Panc1 (cell line): Measurements from ENCODE around the gene ATP13A2. TPM values are rescaled to one million over a fixed set of nuclear protein-coding genes. Genes with fewer than 3 reads are reported as not detected.

Experiments used
- ATAC-seq: fragments of 200-7000 bp; cut with Tn5 transposase; 2 replicates; pipeline ENCODE4 v1.9.1; 2020; ENCODE audit warnings: mild to moderate bottlenecking, moderate library complexity
- BruUV-seq: library from RNA; stranded (reverse); fragments of 400-500 nt; replicated peaks from 2 replicates; lab custom pipeline; 2021; lab: Mats Ljungman, UMichigan
- CTCF ChIA-PET: fragments of 300-600 bp; sonication (Branson Sonifier 250); formaldehyde crosslinking; loops from one replicate; lab custom pipeline; 2022; ENCODE audit warnings: antibody characterized with exemption; lab: Charles Lee
- POLR2A ChIA-PET: fragments of 300-600 bp; sonication (Branson Sonifier 250); formaldehyde crosslinking; loops from one replicate; lab custom pipeline; 2022; ENCODE audit warnings: antibody characterized with exemption; lab: Charles Lee
- DNase-seq: peaks from one replicate; pipeline ENCODE4 v3.0.0-alpha.2; 2010; ENCODE audit warnings: low read depth, low spot score
- H3K27ac ChIP-seq: 2 replicates; pipeline ENCODE4 v1.5.1; 2011; ENCODE audit warnings: mild to moderate bottlenecking, low read length, inconsistent platforms
- H3K27me3 ChIP-seq: fragments of 200-500 bp; sonication (Bioruptor generic); 2 replicates; pipeline ENCODE4 v1.6.0; 2014; ENCODE audit warnings: low read length, inconsistent platforms; ENCODE audit not compliant: control insufficient read depth, insufficient read depth
- H3K36me3 ChIP-seq: fragments of 200-500 bp; sonication (Bioruptor generic); 2 replicates; pipeline ENCODE4 v1.5.1; 2014; ENCODE audit warnings: inconsistent platforms, mild to moderate bottlenecking, low read length, moderate library complexity; ENCODE audit not compliant: control insufficient read depth, insufficient read depth
- H3K4me1 ChIP-seq: 2 replicates; pipeline ENCODE4 v1.5.1; 2011; ENCODE audit warnings: inconsistent platforms, mild to moderate bottlenecking, low read length, moderate library complexity; ENCODE audit not compliant: control insufficient read depth, insufficient read depth
- H3K4me3 ChIP-seq, 2 experiments: 2 replicates each; pipeline ENCODE4 v1.5.1; 2011 to 2012; ENCODE audit warnings: low read depth in 2 of 2, low read length in 2 of 2, mild to moderate bottlenecking in 2 of 2, inconsistent platforms in 1 of 2, moderate library complexity in 1 of 2
- H3K9me3 ChIP-seq: fragments of 200-500 bp; sonication (Bioruptor generic); 2 replicates; pipeline ENCODE4 v1.5.1; 2014; ENCODE audit warnings: low read depth, mild to moderate bottlenecking, inconsistent platforms, low read length, moderate library complexity; ENCODE audit not compliant: control insufficient read depth, insufficient read depth
- CTCF ChIP-seq: fragments of 450-650 bp; IDR thresholded peaks from 2 replicates; pipeline ENCODE4 v1.5.1; 2017; ENCODE audit warnings: mild to moderate bottlenecking
- POLR2AphosphoS5 ChIP-seq: IDR thresholded peaks from 2 replicates; pipeline ENCODE4 v1.6.1; 2012; ENCODE audit warnings: mild to moderate bottlenecking, low read depth, low read length, moderate library complexity
- REST ChIP-seq, 2 experiments: IDR thresholded peaks; 2 replicates each; pipeline ENCODE4 v1.6.1; 2011 to 2012; ENCODE audit warnings: low read depth in 2 of 2, control low read depth in 1 of 2, low read length in 1 of 2, mild to moderate bottlenecking in 1 of 2, moderate library complexity in 1 of 2; ENCODE audit not compliant: insufficient read depth in 1 of 2
- SIN3A ChIP-seq: IDR thresholded peaks from 2 replicates; pipeline ENCODE4 v1.6.1; 2012; ENCODE audit warnings: low read depth, mild to moderate bottlenecking, low read length, moderate library complexity, borderline replicate concordance; ENCODE audit not compliant: insufficient read depth
- TCF7L2 ChIP-seq: IDR thresholded peaks from 2 replicates; pipeline ENCODE4 v1.6.1; 2011; ENCODE audit warnings: mild to moderate bottlenecking, low read depth, low read length, inconsistent platforms
- in situ Hi-C: cut with HindIII; loops from 2 replicates; pipeline ENCODE4 v1.10.0; 2016; ENCODE audit warnings: low sequenced_read_pairs, low pct_unique_long_range_greater_than_20kb
- intact Hi-C: fragments of 100-400 bp; cut with micrococcal nuclease; formaldehyde crosslinking; loops from one replicate; pipeline ENCODE4 v1.10.0; 2022; ENCODE audit not compliant: unreplicated experiment
- total RNA-seq: library from RNA; stranded (reverse); gene quantifications from one replicate; pipeline ENCODE4 v1.2.1, GENCODE V29; 2021; ENCODE audit not compliant: unreplicated experiment

ATP13A2 gene
- total RNA-seq, 1 experiment from 2014 or later = 49.9 TPM

- intact Hi-C loops (no loop called here), in situ Hi-C loops (no loop called here)
- TF ChIP-seq SIN3A (no peak), POLR2AphosphoS5 (no peak), CTCF (no peak), TCF7L2 (no peak), REST (IDR thresholded peaks at IDR 0.05; ENCODE audit: insufficient read depth in 1 of 2, low read depth in 2 of 2, low read length in 1 of 2) (no peak)
- no peak overlapping the region for H3K27ac ChIP-seq
- H3K9me3 ChIP-seq = no peaks in the 10 kb centered on the region
- BruUV-seq = no TSS peak
- no peak overlapping the region for H3K4me3 ChIP-seq
- ATAC-seq (no peak), DNase-seq (no peak)
- H3K27me3 ChIP-seq = no peaks in the 10 kb centered on the region
- ChIA-PET CTCF (no interaction called here), POLR2A (interaction anchor here (0.7 kb wide), 1 partner anchor 722 kb away, joined by 6 read pairs; no protein-coding TSS in a partner anchor)
- peaks cover 3% of the 10 kb centered on the region; the same call in 1 of the 2 replicates for H3K36me3 ChIP-seq
- peaks cover 4% of the 10 kb centered on the region; the same call in 1 of the 2 replicates for H3K4me1 ChIP-seq
Observed at GRCh38 chr1:16982902-16983301, 28.8 kb downstream of the ATP13A2 start.

GRCh38 chr1:16981269-16981849, 30.4 kb downstream of the ATP13A2 start:
- no peak for DNase-seq
- intact Hi-C loops = no loop called here
- H3K27ac ChIP-seq = no peak overlapping the region
- TF ChIP-seq SIN3A = no peak
- no peak for TF ChIP-seq REST (IDR thresholded peaks at IDR 0.05; ENCODE audit: insufficient read depth in 1 of 2, low read depth in 2 of 2, low read length in 1 of 2)
- no peak for TF ChIP-seq CTCF
- no peak for TF ChIP-seq TCF7L2
- no peak for TF ChIP-seq POLR2AphosphoS5
- H3K27me3 ChIP-seq = no peaks in the 10 kb centered on the region
- ChIA-PET POLR2A (interaction anchor here (0.6 kb wide), 1 partner anchor 19 kb away, joined by 10 read pairs; no protein-coding TSS in a partner anchor), CTCF (interaction anchor here (1.1 kb wide), 2 partner anchors 15 to 21 kb away, joined by 4 read pairs; no protein-coding TSS in a partner anchor)
- BruUV-seq = no TSS peak
- in situ Hi-C loops = no loop called here
- H3K4me1 ChIP-seq = peaks cover 4% of the 10 kb centered on the region; the same call in 1 of the 2 replicates
- no peak overlapping the region for H3K4me3 ChIP-seq
- no peaks in the 10 kb centered on the region for H3K9me3 ChIP-seq
- peak; percentile 31; the same call in 1 of the 2 replicates for ATAC-seq
- peaks cover 3% of the 10 kb centered on the region; the same call in 1 of the 2 replicates for H3K36me3 ChIP-seq
